Endothelial cell of umbilical vein (primary cell): ENCODE data around the gene LYRM4. TPM values are rescaled to one million over a fixed set of nuclear protein-coding genes. Genes with fewer than 3 reads are reported as not detected.

Experiments used
- BruUV-seq: library from RNA; stranded (reverse); fragments of 400-500 nt; replicated peaks from 2 replicates; lab custom pipeline; 2021; lab: Mats Ljungman, UMichigan
- CTCF ChIA-PET: fragments of 300-600, 350-600 bp; sonication (Branson Sonifier 250); formaldehyde crosslinking; loops from one replicate; lab custom pipeline; 2021; ENCODE audit warnings: antibody characterized with exemption, inconsistent platforms; lab: Charles Lee
- POLR2A ChIA-PET: fragments of 300-600, 350-600 bp; sonication (Branson Sonifier 250); formaldehyde crosslinking; loops from one replicate; lab custom pipeline; 2021; ENCODE audit warnings: antibody characterized with exemption, inconsistent platforms; lab: Charles Lee
- DNase-seq: peaks from one replicate; pipeline ENCODE4 v3.0.0-alpha.2; 2011; ENCODE audit warnings: low read depth, low spot score
- FAIRE-seq: peaks from 2 replicates; lab custom pipeline; 2011; peaks lifted over from hg19 to GRCh38; lab: Jason Lieb, UNC
- H2AFZ ChIP-seq: 2 replicates; pipeline ENCODE4 v1.6.0; 2012; ENCODE audit warnings: low read depth, low read length, control low read depth, inconsistent platforms
- H3K27ac ChIP-seq: 2 replicates; pipeline ENCODE4 v1.5.1; 2011; ENCODE audit warnings: low read depth, mild to moderate bottlenecking, control low read depth, low read length, moderate library complexity; ENCODE audit not compliant: insufficient read depth
- H3K27me3 ChIP-seq, 2 experiments: 2 replicates each; pipeline versions ENCODE4 v1.6.0 to v1.6.1; 2011; ENCODE audit warnings: low read length in 2 of 2, mixed read lengths in 1 of 2; ENCODE audit not compliant: control insufficient read depth in 2 of 2, insufficient read depth in 2 of 2
- H3K36me3 ChIP-seq, 2 experiments: 2 replicates in 1 of 2; 3 replicates in 1 of 2; pipeline ENCODE4 v1.5.1; 2011; ENCODE audit warnings: low read length in 2 of 2, mild to moderate bottlenecking in 1 of 2, moderate library complexity in 1 of 2; ENCODE audit not compliant: control insufficient read depth in 2 of 2, insufficient read depth in 2 of 2; ENCODE audit errors: extremely low read depth in 1 of 2
- H3K4me1 ChIP-seq: 3 replicates; pipeline ENCODE4 v1.5.1; 2011; ENCODE audit warnings: mild to moderate bottlenecking, low read length; ENCODE audit not compliant: control insufficient read depth, insufficient read depth; ENCODE audit errors: extremely low read depth
- H3K4me2 ChIP-seq: 2 replicates; pipeline ENCODE4 v1.6.1; 2011; ENCODE audit warnings: low read length, control low read depth, mixed read lengths; ENCODE audit not compliant: insufficient read depth
- H3K4me3 ChIP-seq, 3 experiments: fragments of 200-600 bp in 1 of 3; sonication (generic), shearing (Covaris generic) in 1 of 3; replicated peaks in 1 of 3; 2 replicates each; pipeline ENCODE4 v1.5.1; 2011 to 2016; ENCODE audit warnings: control low read depth in 3 of 3, low read length in 3 of 3, mild to moderate bottlenecking in 2 of 3, inconsistent platforms in 1 of 3, low read depth in 1 of 3, moderate library complexity in 1 of 3; ENCODE audit not compliant: insufficient read depth in 1 of 3
- H3K79me2 ChIP-seq: 2 replicates; pipeline ENCODE4 v1.6.0; 2012; ENCODE audit warnings: low read length, inconsistent platforms; ENCODE audit not compliant: control insufficient read depth, insufficient read depth
- H3K9ac ChIP-seq: replicated peaks from 2 replicates; pipeline ENCODE3; 2011; ENCODE audit warnings: low read length, control low read depth; ENCODE audit not compliant: insufficient read depth; ENCODE audit errors: extremely low read depth
- H3K9me1 ChIP-seq: replicated peaks from 3 replicates; pipeline ENCODE4 v1.6.0; 2011; ENCODE audit warnings: mild to moderate bottlenecking, low read length; ENCODE audit not compliant: control insufficient read depth, insufficient read depth; ENCODE audit errors: extremely low read depth
- H3K9me3 ChIP-seq: replicated peaks from 2 replicates; pipeline ENCODE4 v1.5.1; 2012; ENCODE audit warnings: low read length, inconsistent platforms; ENCODE audit not compliant: control insufficient read depth, insufficient read depth
- H4K20me1 ChIP-seq: replicated peaks from 2 replicates; pipeline ENCODE3; 2011; ENCODE audit warnings: mild to moderate bottlenecking, low read length; ENCODE audit not compliant: control insufficient read depth, insufficient read depth; ENCODE audit errors: extremely low read depth
- EZH2 ChIP-seq: IDR thresholded peaks from 2 replicates; pipeline ENCODE4 v1.6.1; 2012; ENCODE audit warnings: borderline replicate concordance, low read depth, mild to moderate bottlenecking, moderate library complexity, low read length, inconsistent platforms; ENCODE audit not compliant: severe bottlenecking
- FOS ChIP-seq: IDR thresholded peaks from 2 replicates; pipeline ENCODE4 v1.6.1; 2011; ENCODE audit warnings: mild to moderate bottlenecking, low read length, moderate library complexity, borderline replicate concordance; ENCODE audit not compliant: insufficient read depth
- GATA2 ChIP-seq: IDR thresholded peaks from 2 replicates; pipeline ENCODE4 v1.7.0; 2011; ENCODE audit warnings: low read depth, mild to moderate bottlenecking, moderate library complexity, mixed read lengths, low read length; ENCODE audit not compliant: insufficient read length, insufficient read depth
- JUN ChIP-seq: IDR thresholded peaks from 2 replicates; pipeline ENCODE4 v1.6.1; 2011; ENCODE audit warnings: borderline replicate concordance, low read depth; ENCODE audit not compliant: insufficient read length, insufficient read depth
- MYC ChIP-seq: IDR thresholded peaks from one replicate; pipeline ENCODE4 v1.6.1; 2011; ENCODE audit warnings: mild to moderate bottlenecking, low read depth, low read length
- POLR2A ChIP-seq: IDR thresholded peaks from 2 replicates; pipeline ENCODE4 v1.6.1; 2012; ENCODE audit warnings: low read depth, mild to moderate bottlenecking, control low read depth, low read length
- POLR2AphosphoS5 ChIP-seq: IDR thresholded peaks from 2 replicates; pipeline ENCODE4 v1.6.1; 2012; ENCODE audit warnings: low read depth, mild to moderate bottlenecking, control low read depth, low read length, moderate library complexity; ENCODE audit not compliant: insufficient read depth
- dilution Hi-C: fragments of 300-500 bp; cut with MboI; formaldehyde crosslinking; loops from one replicate; pipeline ENCODE4 v1.15.0; 2019; ENCODE audit warnings: low sequenced_read_pairs; ENCODE audit not compliant: extremely low pct_ligation_motif_present
- intact Hi-C: fragments of 100-400 bp; cut with micrococcal nuclease; formaldehyde crosslinking; loops from one replicate; pipeline ENCODE4 v1.10.0; 2022
- polyA plus RNA-seq, 4 experiments: library from polyadenylated mRNA; depleted of rRNA in 3 of 4; stranded (reverse) in 3 of 4; unstranded in 1 of 4; fragments of >200 nt; gene quantifications; 2 replicates each; pipeline versions ENCODE4 v1.2.1 to v1.2.3, GENCODE V29; 2011 to 2012; ENCODE audit warnings: missing spikeins in 1 of 4
- total RNA-seq: library from RNA; stranded (reverse); gene quantifications from 2 replicates; pipeline ENCODE4 v1.2.3, GENCODE V29; 2021
- TF ChIP-seq, protein P1 (sequence below), 2 donors: IDR thresholded peaks; 1 replicate in 1 of 2; 2 replicates in 1 of 2; pipeline ENCODE4 v1.5.1; 2011; ENCODE audit warnings: low read length in 2 of 2, mild to moderate bottlenecking in 2 of 2, moderate library complexity in 2 of 2, control low read depth in 1 of 2, inconsistent platforms in 1 of 2, low read depth in 1 of 2; ENCODE audit not compliant: insufficient read depth in 1 of 2; ENCODE audit errors: extremely low read depth in 1 of 2
- TF ChIP-seq, protein P2 (sequence below): IDR thresholded peaks from 2 replicates; pipeline ENCODE4 v1.6.1; 2011; ENCODE audit not compliant: insufficient read depth, insufficient read length

LYRM4 gene
- total and polyA plus RNA-seq, 2 donors (not counting 3 experiments of a cell fraction or from before 2014, with no cell fraction given), result 39.5 to 44.0 TPM

- Histone ChIP-seq H3K27me3 (peaks cover 0 to 5% of the 10 kb centered on the region in 2 experiments), H2AFZ (no peak overlapping the region), H3K9me1 (no peaks in the 10 kb centered on the region), H3K4me2 (no peak overlapping the region), H3K9ac (no peak overlapping the region), H3K36me3 (no peaks in the 10 kb centered on the region), H3K27ac (no peak overlapping the region), H3K79me2 (no peaks in the 10 kb centered on the region), H4K20me1 (no peaks in the 10 kb centered on the region), H3K4me1 (peaks cover 9% of the 10 kb centered on the region), H3K9me3 (no peaks in the 10 kb centered on the region), H3K4me3 (no peak overlapping the region)
- ChIA-PET POLR2A (no interaction called here), CTCF (no interaction called here)
- DNase-seq (no peak), FAIRE-seq (no peak)
- intact Hi-C loops, result no loop called here
- no TSS peak for BruUV-seq
- TF ChIP-seq, protein P1, sequence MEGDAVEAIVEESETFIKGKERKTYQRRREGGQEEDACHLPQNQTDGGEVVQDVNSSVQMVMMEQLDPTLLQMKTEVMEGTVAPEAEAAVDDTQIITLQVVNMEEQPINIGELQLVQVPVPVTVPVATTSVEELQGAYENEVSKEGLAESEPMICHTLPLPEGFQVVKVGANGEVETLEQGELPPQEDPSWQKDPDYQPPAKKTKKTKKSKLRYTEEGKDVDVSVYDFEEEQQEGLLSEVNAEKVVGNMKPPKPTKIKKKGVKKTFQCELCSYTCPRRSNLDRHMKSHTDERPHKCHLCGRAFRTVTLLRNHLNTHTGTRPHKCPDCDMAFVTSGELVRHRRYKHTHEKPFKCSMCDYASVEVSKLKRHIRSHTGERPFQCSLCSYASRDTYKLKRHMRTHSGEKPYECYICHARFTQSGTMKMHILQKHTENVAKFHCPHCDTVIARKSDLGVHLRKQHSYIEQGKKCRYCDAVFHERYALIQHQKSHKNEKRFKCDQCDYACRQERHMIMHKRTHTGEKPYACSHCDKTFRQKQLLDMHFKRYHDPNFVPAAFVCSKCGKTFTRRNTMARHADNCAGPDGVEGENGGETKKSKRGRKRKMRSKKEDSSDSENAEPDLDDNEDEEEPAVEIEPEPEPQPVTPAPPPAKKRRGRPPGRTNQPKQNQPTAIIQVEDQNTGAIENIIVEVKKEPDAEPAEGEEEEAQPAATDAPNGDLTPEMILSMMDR (IDR thresholded peaks at IDR 0.05; ENCODE audit: extremely low read depth in 1 of 2, insufficient read depth in 1 of 2, low read depth in 1 of 2, low read length in 2 of 2), result no peak
- TF ChIP-seq EZH2, result no peak
- TF ChIP-seq POLR2AphosphoS5, result no peak
- no peak for TF ChIP-seq FOS
- TF ChIP-seq, protein P2, sequence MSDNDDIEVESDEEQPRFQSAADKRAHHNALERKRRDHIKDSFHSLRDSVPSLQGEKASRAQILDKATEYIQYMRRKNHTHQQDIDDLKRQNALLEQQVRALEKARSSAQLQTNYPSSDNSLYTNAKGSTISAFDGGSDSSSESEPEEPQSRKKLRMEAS, result no peak
- TF ChIP-seq JUN, result no peak
- TF ChIP-seq GATA2, result no peak
- no peak for TF ChIP-seq MYC
- TF ChIP-seq POLR2A, result no peak
- dilution Hi-C loops, result no loop called here
Measured at GRCh38 chr6:5080574-5080973, 180.2 kb downstream of the LYRM4 start.
